Measurements from ENCODE around the gene TCP1. TPM values are rescaled to one million over a fixed set of nuclear protein-coding genes. Genes with fewer than 3 reads are reported as not detected.
"Not testable (repeated sequence)": the region's sequence is repeated elsewhere in the genome, so short reads cannot be mapped to it uniquely, and the experiment has no call there.

Gene TCP1
- total RNA-seq, 1 donor, result 314 TPM

DNA sequence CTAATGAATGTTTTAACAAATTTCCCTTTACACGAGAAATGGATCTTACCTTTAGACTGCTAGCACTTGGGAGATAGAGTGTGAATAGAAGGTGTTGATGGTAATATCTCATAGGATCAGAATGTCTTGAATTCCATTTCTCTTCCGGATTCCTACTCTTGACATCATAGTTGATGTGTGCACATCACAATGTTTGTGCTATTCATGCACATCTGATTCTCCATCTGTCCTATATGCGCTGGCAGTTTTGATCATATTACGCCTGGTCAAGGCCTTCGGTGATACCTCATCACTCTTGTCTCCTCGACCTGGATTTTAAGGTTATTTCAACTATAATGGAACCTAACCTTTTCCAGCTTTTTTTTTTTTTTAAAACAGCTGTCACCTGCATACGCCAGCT is 44.3 kb downstream of the TCP1 start:
- no peak for DNase-seq (ENCODE audit: low read depth in 2 of 3, low spot score in 2 of 3)

- no peak for DNase-seq (ENCODE audit: low read depth in 2 of 3, low spot score in 2 of 3)
Measured at GRCh38 chr6:159742165-159742564, 47.2 kb downstream of the TCP1 start.

DNA sequence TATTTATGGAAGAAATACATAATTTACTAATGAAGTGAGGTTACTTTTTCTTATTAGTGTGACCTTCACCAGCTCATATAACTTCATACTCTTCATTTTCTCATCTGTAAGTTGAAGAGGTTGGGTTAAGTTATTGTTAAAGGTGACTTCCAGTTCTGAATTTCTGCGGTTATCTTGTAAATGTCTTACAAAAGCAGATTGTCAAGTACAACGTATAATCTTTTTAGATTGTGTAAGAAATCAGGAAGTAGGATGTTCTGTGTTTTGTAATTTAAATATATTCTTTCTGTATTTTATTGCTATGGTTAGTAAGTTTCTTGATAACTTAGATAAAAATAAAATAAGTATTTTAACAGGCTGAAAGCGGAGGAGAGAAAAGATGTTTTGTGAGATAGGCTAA is 50.1 kb downstream of the TCP1 start:
- DNase-seq (ENCODE audit: low read depth in 2 of 3, low spot score in 2 of 3), result no peak

DNA sequence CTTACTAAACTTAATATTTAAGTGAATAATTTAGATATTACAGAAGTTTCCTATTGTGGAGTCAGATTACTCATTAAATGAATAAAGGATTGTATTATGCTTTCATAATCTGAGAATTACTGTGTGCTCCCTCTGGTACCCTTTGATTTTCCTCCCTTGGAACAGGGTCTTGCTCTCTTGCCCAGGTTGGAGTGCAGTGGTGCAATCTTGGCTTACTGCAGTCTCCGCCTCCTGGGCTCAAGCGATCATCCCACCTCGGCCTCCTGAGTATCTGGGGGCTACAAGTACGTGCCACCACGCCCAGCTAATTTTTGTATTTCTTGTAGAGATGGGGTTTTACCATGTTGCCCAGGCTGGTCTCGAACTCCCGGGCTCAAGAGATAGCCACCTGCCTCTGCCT is 52.5 kb downstream of the TCP1 start:
- DNase-seq (ENCODE audit: low read depth in 2 of 3, low spot score in 2 of 3), result no peak

DNA sequence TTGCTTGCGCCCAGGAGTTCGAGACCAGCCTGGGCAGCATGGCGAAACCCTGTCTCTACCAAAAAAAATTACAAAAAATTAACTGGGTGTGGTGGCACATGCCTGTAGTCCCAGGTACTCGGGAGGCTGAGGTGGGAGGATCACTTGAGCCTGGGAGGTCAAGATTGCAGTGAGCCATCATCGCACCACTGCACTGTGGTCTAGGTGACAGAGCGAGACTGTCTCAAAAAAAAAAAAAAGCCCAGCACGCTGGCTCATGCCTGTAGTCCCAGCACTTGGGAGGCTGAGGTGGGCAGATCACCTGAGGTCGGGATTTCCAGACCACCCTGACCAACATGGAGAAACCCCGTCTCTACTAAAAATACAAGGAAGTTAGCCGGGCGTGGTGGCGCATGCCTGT is 56.0 kb downstream of the TCP1 start:
- not testable (repeated sequence) for DNase-seq (ENCODE audit: low read depth in 2 of 3, low spot score in 2 of 3)

GRCh38 chr6:159732550-159732949 is 56.9 kb downstream of the TCP1 start:
- not testable (repeated sequence) for DNase-seq (ENCODE audit: low read depth in 2 of 3, low spot score in 2 of 3)

DNA sequence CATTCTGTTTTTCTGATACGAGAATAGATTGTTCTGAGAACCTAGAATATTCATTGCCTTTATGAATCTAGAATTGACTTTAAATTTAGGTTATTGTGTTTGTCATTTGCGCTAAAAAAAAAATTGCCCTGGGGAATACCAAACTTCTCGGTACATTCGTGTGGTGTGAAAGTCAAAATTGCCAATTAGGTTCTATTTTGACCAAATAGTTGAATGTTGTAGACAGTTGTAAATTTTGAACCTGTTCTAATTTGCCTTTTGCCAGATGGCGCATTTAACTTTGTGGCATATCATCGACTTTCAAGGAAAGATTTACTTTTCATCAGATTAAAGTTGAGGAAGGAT is 59.1 kb downstream of the TCP1 start:
- DNase-seq (ENCODE audit: low read depth in 2 of 3, low spot score in 2 of 3), result no peak

DNA sequence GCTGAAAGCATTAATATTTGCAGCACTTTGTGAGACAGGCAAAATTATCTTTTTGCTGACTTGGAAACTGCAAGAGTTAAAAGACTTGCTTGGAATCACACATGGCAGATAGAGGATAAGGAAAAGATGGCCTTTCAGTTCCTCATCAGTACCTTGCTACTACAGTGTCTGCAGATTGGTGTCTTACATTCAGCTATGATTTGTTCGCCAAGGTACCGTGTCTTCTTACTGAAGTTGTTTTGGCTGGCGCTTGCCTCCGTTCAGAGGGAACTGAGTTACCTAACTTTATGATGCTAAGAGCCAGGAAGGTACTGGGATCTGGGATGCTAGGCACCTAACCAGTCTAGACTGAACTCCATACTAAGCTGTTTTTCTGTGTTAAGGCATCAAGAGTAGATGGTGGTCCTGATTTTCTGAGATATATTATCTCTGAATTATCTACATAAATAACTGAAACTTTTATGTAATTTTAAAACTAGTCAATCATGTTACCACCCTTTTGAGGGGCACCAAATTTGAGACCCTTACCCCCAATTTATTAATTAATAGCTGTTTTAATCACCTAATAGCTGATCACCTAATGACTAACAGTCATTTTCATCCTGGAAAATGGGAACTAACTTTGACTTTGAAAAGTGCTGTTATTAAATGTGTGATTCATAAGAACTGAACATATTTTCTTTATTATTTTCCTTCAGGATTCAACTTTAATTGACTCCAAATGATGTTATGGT is 59.6 kb downstream of the TCP1 start:
- DNase-seq (ENCODE audit: low read depth in 2 of 3, low spot score in 2 of 3), result no peak

- DNase-seq (ENCODE audit: low read depth in 2 of 3, low spot score in 2 of 3), result no peak
Measured at GRCh38 chr6:159728531-159728964, 60.9 kb downstream of the TCP1 start.

Small RNAs within 50 kb of the gene (small RNA-seq; reads per million reads assigned to genes)
- gene SNORA20, result 1,400 reads per million, percentile 99 among the genes with 10 or more reads in this experiment
- gene SNORA29, result not detected

Other genes with a start within 250 kb of the TCP1 start
- gene SOD2, start 96.4 kb downstream of the TCP1 start, total RNA-seq, result 646 TPM
- 54.7 TPM for gene WTAP, start 62.1 kb downstream of the TCP1 start, total RNA-seq
- 17.8 TPM for gene ACAT2, start 27.6 kb downstream of the TCP1 start, total RNA-seq
- 29.4 TPM for gene MRPL18, start 865 bp upstream of the TCP1 start, total RNA-seq
- gene PNLDC1, start 10.7 kb upstream of the TCP1 start, total RNA-seq, result not detected
- under 0.01 TPM for gene MAS1, start 101.4 kb upstream of the TCP1 start, total RNA-seq
- 3.8 TPM for gene IGF2R, start 179.5 kb upstream of the TCP1 start, total RNA-seq

Measured in hematopoietic multipotent progenitor cell (in vitro differentiated cells).